Uterus (tissue), 4 donors: ENCODE data around the gene PRKCSH. TPM values are rescaled to one million over a fixed set of nuclear protein-coding genes. Genes with fewer than 3 reads are reported as not detected.

ENCODE experiments used
- DNase-seq, 2 donors: peaks; one replicate each; pipeline ENCODE4 v3.0.0-alpha.2; 2019 to 2020
- H3K27ac ChIP-seq, 2 donors: fragments of 200-600 bp; sonication (generic); 1 replicate in 1 of 2; 2 replicates in 1 of 2; pipeline ENCODE4 v1.5.1; 2016 to 2018
- H3K27me3 ChIP-seq, 2 donors: fragments of 200-600 bp; sonication (generic); one replicate each; pipeline ENCODE4 v1.5.1; 2018 to 2019; ENCODE audit warnings: control low read depth in 1 of 2
- H3K36me3 ChIP-seq, 2 donors: fragments of 200-600 bp; sonication (generic); one replicate each; pipeline ENCODE4 v1.5.1; 2019; ENCODE audit warnings: control low read depth in 1 of 2
- H3K4me1 ChIP-seq, 2 donors: fragments of 200-600 bp; sonication (generic); one replicate each; pipeline ENCODE4 v1.5.1; 2018 to 2019; ENCODE audit warnings: control low read depth in 1 of 2
- H3K4me3 ChIP-seq, 2 donors: fragments of 200-600 bp; sonication (generic); 1 replicate in 1 of 2; 2 replicates in 1 of 2; pipeline ENCODE4 v1.5.1; 2018 to 2019; ENCODE audit warnings: mild to moderate bottlenecking in 1 of 2
- H3K9me3 ChIP-seq, 2 donors: fragments of 200-600 bp; sonication (generic); one replicate each; pipeline ENCODE4 v1.5.1; 2019; ENCODE audit warnings: control low read depth in 1 of 2
- CTCF ChIP-seq, 4 experiments: fragments of 200-600 bp in 2 of 4; fragments of 450-650 bp in 2 of 4; sonication (generic) in 2 of 4; IDR thresholded peaks; one replicate each; pipeline ENCODE4 v1.5.1; 2016 to 2019; ENCODE audit warnings: antibody characterized with exemption in 4 of 4, mild to moderate bottlenecking in 2 of 4, moderate library complexity in 1 of 4
- POLR2A ChIP-seq, 2 donors: fragments of 450-650 bp; IDR thresholded peaks; one replicate each; pipeline ENCODE4 v1.6.1; 2016; ENCODE audit warnings: antibody characterized with exemption in 2 of 2, mild to moderate bottlenecking in 1 of 2, moderate library complexity in 1 of 2
- intact Hi-C: fragments of 100-400 bp; cut with DNase I; formaldehyde crosslinking; loops from one replicate; pipeline ENCODE4 v1.15.1; 2023; ENCODE audit warnings: low total_unique reads
- total RNA-seq, 4 donors: library from RNA; depleted of rRNA in 3 of 4; stranded (reverse); fragments of >200 nt in 3 of 4; gene quantifications; one replicate each; pipeline versions ENCODE4 v1.1.0 to v1.2.4, GENCODE V29; 2014 to 2023
- donor health status: DM: yes; HTN: yes; CAD: no.

The PRKCSH gene
- total RNA-seq, 4 donors from 2014 or later, result 65.3 to 228 (median 155) TPM

GRCh38 chr19:11448410-11448809 is 13.0 kb downstream of the PRKCSH start:
- Histone ChIP-seq H3K27ac (no peak overlapping the region), H3K36me3 (no peaks in the 10 kb centered on the region), H3K27me3 (no peaks in the 10 kb centered on the region), H3K4me3 (no peak overlapping the region), H3K4me1 (peaks cover 0 to 5% of the 10 kb centered on the region in 2 donors), H3K9me3 (no peaks in the 10 kb centered on the region)
- TF ChIP-seq CTCF (IDR thresholded peaks at IDR 0.05) (no peak), POLR2A (IDR thresholded peaks at IDR 0.05) (no peak)
- intact Hi-C loops, result no loop called here
- no peak for DNase-seq

- no peaks in the 10 kb centered on the region for H3K36me3 ChIP-seq
- TF ChIP-seq CTCF (IDR thresholded peaks at IDR 0.05) (no peak), POLR2A (IDR thresholded peaks at IDR 0.05) (no peak)
- H3K27me3 ChIP-seq, result no peaks in the 10 kb centered on the region
Observed at GRCh38 chr19:11448923-11449554, 13.6 kb downstream of the PRKCSH start.

GRCh38 chr19:11450570-11451326 is 15.3 kb downstream of the PRKCSH start:
- peaks cover 0 to 5% of the 10 kb centered on the region in 2 donors for H3K4me1 ChIP-seq
- no peak overlapping the region for H3K4me3 ChIP-seq
- H3K27ac ChIP-seq, result no peak overlapping the region
- intact Hi-C loops, result no loop called here
- H3K27me3 ChIP-seq, result no peaks in the 10 kb centered on the region
- no peaks in the 10 kb centered on the region for H3K36me3 ChIP-seq
- no peak for DNase-seq
- TF ChIP-seq CTCF (IDR thresholded peaks at IDR 0.05) (no peak), POLR2A (IDR thresholded peaks at IDR 0.05) (no peak)
- H3K9me3 ChIP-seq, result no peaks in the 10 kb centered on the region

More at GRCh38 chr19:11448923-11449554, 13.6 kb downstream of the PRKCSH start:
- Histone ChIP-seq H3K9me3 (no peaks in the 10 kb centered on the region), H3K4me3 (no peak overlapping the region), H3K27ac (no peak overlapping the region), H3K4me1 (peaks cover 0 to 5% of the 10 kb centered on the region in 2 donors)
- DNase-seq, result no peak
- intact Hi-C loops, result no loop called here

GRCh38 chr19:11451327-11451870 is 16.0 kb downstream of the PRKCSH start:
- Histone ChIP-seq H3K36me3 (no peaks in the 10 kb centered on the region), H3K4me3 (no peak overlapping the region), H3K27me3 (no peaks in the 10 kb centered on the region), H3K9me3 (no peaks in the 10 kb centered on the region), H3K27ac (no peak overlapping the region), H3K4me1 (peaks cover 0 to 5% of the 10 kb centered on the region in 2 donors)
- TF ChIP-seq POLR2A (IDR thresholded peaks at IDR 0.05) (no peak), CTCF (IDR thresholded peaks at IDR 0.05) (no peak)
- no peak for DNase-seq
- intact Hi-C loops, result no loop called here
